DOHH2 (cell line): Measurements from ENCODE around the gene GRB7.

Source experiments
- CTCF ChIP-seq: fragments of 200-600 bp; sonication (generic); IDR thresholded peaks from one replicate; pipeline ENCODE4 v1.5.1; 2014; ENCODE audit warnings: antibody characterized with exemption, mild to moderate bottlenecking, low read depth, low read length; ENCODE audit not compliant: poor library complexity, severe bottlenecking
- EZH2phosphoT487 ChIP-seq: fragments of 200-600 bp; sonication (generic); IDR thresholded peaks from 2 replicates; pipeline ENCODE4 v1.6.1; 2017; ENCODE audit warnings: borderline replicate concordance, mild to moderate bottlenecking, antibody characterized with exemption, low read length, moderate library complexity, mixed read lengths

GRCh38 chr17:39755554-39756379, 18.0 kb downstream of the GRB7 start:
- TF ChIP-seq CTCF (no peak), EZH2phosphoT487 (no peak)
